HG03097 (cell line): ENCODE measurements around the gene UGT2A3.
"Not testable (repeated sequence)": the region's sequence is repeated elsewhere in the genome, so short reads cannot be mapped to it uniquely, and the experiment has no call there.

Source experiments
- ATAC-seq: cut with Tn5 transposase; IDR thresholded peaks from one replicate; pipeline ENCODE4 v1.9.1; 2021; ENCODE audit not compliant: unreplicated experiment, low FRiP score

UGT2A3 gene

DNA sequence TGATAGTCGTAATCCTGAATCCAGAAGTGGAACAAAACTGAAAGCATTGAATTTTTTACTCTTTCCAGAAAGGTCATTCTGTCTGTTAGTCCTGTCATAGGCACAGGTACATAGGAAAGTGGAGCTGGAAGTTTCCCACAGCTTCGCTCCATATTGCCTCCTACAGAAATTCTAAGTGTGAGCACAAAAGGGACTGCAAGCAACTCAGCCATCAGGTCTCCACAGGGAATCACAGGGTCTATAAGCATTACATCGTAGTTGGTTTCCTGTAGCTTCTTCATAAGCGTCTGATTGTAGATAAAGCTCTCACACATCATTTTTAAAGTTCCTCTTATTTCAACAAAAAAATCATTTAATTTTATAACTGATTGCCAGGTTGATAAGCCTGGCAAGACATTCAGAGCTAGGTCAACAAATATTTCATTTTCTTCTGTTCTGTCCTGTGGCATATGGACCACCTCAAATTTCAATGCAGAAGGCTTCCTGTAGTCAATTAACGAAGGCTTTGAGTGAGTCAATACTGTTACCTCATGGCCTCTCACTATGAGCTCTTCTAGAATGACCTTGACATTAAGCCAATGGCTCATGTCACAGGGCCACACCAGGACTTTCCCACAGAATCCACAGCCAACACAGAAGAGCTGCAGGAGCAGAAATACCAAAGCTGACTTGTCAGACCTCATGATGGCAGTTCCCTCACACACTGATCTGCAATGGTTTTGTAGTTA, at the start of gene UGT2A3:
TSS of gene UGT2A3 (minus strand) at position 727 of the 728 bp plus-strand sequence. CDS start at position 683, 44 bp downstream.
- no peak for ATAC-seq

GRCh38 chr4:68997040-68997439, 45.4 kb upstream of the UGT2A3 start:
- no peak for ATAC-seq

DNA sequence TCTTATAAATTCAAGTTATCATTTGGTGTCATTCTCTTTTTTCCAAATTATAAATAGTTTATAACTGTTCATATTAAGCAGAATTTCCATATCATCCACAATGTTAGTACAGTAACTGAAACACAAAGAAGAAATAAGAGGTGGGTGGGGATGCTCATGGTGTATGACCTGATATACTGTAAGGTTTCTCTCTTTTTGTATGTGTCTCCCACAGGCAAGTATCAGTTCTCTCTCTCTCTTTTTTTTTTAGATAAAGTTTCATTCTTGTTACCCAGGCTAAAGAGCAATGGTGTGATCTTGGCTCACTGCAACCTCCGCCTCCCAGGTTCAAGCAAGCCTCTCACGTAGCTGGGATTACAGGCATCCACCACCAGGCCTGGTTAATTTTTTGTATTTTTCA, 43.7 kb upstream of the UGT2A3 start:
- ATAC-seq, result no peak

GRCh38 chr4:68987007-68987406, 35.4 kb upstream of the UGT2A3 start:
- no peak for ATAC-seq

GRCh38 chr4:68985442-68985841, 33.8 kb upstream of the UGT2A3 start:
- ATAC-seq, result no peak

GRCh38 chr4:68984947-68985346, 33.3 kb upstream of the UGT2A3 start:
- no peak for ATAC-seq

DNA sequence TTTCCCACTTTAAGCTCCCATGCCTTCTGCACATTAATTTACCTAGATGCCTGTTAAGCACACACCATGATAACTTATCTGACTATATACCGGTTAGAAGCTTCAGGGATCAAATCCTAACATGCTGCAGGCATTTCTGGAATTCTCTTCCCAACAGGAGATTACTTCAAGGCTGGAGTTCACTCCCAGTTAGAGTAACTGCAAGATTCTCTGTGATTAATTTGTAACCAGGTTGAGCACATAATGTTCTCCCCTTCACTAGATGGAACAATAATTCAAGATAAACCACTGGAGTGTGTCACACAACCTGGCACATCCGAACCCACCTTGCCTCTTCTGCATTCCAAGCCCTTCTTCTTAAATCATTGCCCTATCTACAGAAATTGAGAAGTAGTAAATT, 11.8 kb upstream of the UGT2A3 start:
- no peak for ATAC-seq

DNA sequence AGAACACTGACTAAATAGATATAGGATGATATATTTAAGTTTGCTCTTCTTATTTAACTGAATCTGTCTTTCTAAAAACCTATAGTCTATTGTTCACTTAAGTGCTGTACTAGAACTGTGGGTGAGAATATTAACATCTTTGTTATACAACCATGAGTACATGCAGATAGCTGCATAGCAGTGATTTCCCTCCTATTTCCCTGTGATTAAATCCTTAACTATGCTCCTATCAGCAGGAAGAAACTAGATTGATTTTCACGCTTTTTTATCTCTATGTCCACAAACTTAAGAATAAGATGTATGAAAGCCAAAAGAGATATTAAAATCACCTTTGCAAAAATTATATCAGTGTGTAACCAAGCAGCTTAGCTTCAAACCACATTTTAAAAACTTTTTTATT, 11.3 kb upstream of the UGT2A3 start:
- no peak for ATAC-seq

DNA sequence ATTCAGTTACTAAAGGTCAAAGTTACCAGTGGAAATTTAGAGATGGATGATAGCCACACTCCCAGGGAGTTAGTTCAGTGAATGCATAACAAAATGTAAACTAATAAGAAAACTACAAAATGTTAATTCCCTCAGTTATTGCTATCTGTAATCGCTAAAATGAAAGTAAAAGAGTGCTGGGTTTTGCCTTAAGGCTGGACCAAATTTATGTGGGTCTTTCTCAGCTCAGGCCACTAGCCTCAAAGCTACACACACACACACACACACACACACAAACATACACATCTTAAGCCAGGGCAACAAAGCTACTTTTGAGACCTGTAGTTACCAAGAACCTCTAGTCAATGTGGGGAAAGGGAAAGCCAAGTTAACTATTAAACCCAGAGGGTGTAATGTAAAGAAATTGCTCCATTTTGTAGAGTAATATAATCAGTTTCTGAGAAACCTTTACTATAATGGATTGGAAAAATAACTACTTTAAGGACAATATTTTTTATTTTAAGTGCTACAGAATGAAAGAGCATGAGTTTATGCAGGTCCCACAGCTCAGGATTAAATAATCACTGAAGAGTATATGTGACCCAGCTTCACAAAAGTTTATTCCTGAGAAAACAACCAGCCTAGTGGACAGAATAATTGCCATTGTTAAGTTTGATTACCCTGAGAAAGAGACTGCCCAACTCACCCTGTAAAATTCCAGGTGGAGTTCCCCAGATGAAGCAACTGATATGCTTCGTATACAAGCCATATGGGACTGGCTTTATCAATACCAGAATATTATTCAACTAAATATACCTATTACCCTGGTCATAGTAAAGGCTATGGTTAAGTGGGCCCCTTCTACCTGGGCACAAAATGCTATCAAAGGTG, 8.9 kb upstream of the UGT2A3 start:
- no peak for ATAC-seq

DNA sequence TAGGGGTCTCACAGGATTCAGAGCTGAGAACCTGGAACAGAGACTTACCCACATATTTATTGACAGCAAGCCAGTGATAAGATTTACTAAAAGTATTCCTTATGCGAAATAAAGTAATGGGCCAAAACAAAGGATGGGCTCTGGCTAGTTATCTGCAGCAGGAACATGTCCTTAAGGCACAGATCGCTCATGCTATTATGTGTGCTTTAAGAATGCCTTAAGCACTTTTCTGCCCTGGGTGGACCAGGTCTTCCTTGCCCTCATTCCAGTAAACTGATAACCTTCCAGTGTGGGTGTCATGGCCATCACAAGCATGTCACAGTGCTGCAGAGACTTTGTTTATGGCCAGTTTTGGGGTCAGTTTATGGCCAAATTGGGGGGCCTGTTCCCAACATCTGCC, 7.5 kb upstream of the UGT2A3 start:
- not testable (repeated sequence) for ATAC-seq

DNA sequence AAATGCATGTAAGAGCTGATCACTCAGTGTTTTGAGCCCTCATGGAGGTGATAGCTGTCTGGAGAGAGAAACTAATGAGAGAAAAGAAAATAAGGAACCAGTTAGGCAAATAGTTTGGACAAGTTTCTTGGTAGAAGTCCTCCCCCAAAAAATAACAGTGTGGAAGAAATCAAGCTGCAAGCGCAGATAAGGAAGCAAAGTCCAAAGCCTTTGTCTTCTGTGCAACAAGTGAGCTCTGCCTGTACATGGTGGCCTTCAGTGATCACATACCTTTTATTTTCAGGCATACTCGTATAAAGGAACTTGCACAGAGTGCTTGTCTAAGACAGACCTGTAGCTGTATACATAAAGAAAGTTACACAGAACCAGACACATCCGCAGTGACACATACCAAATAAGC, 2.5 kb upstream of the UGT2A3 start:
- no peak for ATAC-seq

- ATAC-seq, result no peak
Measured at GRCh38 chr4:68953056-68953596, 1.5 kb upstream of the UGT2A3 start.

DNA sequence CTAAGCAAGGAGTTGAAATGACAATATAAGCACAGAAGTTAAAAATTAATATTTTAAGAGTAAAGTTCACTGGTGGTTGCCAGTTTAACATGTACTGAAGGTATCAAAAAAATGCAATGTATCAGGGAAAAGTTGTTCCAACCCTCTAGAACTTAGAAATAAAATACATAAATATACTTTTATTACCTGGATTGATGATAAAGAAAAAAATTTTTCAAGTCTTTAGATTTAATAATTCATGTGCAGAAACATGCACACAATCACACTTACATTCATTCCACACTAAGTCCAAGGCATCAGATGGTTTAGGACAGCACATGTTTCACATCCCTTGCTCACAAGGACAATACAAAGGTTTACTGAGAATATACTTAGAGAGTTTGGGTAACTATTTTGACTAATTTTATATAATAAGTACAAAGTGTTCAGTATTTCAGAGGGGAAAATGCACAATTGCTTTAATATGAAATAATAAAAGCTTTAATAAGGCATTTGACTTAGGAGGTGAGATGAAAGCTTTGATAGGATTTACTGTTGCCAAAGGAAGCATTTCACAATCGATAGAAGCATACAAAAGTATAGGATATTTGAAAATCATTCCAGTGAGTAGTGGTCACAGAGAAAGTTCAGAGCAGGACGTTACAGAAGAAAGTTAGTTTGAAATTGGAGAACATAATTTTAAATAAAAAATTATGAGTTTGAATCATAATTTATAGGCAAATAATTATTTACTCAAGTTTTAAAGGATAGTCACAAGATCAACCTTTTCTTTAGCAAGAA, 392 bp upstream of the UGT2A3 start:
- ATAC-seq, result no peak

GRCh38 chr4:68950033-68950432, 1.6 kb downstream of the UGT2A3 start:
- no peak for ATAC-seq

- ATAC-seq, result no peak
Measured at GRCh38 chr4:68948985-68949384, 2.6 kb downstream of the UGT2A3 start.

GRCh38 chr4:68948044-68948743, 3.4 kb downstream of the UGT2A3 start:
- no peak for ATAC-seq

DNA sequence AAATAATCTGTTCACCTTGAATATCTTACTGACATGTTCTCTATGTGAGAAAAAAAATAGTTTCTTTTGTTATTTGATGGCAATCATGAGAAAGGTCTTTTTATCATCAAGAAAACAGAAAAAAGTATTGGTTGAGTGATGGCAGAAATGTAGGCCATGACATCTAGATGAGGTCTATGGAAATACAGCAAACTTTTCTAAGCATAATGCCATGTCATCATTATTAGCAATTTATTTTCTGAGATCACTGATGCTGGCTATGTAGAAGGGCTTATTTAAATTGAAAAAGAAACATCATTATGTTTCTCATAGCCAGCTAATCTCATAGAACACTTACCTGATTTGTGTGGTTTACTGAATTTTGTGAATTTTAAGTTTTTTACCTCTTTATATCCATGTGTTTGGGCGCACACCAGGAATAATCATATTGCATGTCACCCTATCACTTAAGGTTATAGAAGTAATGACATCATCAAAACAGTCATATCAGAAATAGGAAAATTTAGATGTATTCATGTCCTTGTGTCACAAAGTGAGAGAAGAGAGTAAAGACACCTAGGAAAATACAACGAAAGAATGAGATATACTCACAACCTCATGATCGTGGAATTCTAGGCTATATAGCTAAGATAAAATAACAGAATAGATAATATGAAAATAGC, 22.4 kb downstream of the UGT2A3 start:
- ATAC-seq, result no peak

DNA sequence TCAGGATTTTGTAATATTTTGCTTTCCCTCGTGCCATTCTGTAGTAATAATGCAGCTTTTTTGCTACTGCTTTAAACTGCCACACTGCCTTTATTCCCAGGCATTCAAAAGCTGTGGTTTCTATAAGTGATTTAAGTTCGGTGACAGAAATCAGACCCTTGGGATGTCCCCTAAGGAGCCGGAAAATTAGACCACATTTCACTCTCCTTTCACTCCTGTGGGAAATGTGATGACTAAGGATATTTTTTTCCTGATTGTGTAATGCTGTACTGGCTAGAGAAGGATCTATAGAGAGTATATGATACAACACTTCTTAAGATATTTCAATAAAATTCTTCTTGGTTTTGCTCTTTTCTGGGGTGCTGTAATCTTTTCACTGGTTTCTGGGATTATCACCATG, 24.4 kb downstream of the UGT2A3 start:
- ATAC-seq, result no peak

DNA sequence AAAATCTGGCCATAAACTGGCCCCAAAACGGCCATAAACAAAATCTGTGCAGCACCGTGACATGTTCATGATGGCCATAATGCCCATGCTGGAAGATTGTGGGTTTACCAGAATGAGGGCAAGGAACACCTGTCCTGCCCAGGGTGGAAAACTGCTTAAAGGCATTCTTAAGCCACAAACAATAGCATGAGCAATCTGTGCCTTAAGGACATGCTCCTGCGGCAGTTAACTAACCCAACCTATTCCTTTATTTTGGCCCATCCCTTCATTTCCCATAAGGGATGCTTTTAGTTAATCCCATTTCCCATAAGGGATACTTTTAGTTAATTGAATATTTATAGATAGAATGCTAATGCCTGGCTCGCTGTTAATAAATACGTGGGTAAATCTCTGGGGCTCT, 29.4 kb downstream of the UGT2A3 start:
- ATAC-seq, result not testable (repeated sequence)

GRCh38 chr4:68921051-68921450, 30.6 kb downstream of the UGT2A3 start:
- ATAC-seq, result no peak
